ENCODE data around the gene TDP2. TPM values are rescaled to one million over a fixed set of nuclear protein-coding genes. Genes with fewer than 3 reads are reported as not detected.

The TDP2 gene
- total RNA-seq, 1 experiment from 2014 or later: 49.3 TPM

GRCh38 chr6:24613361-24614042, 53.2 kb downstream of the TDP2 start:
- Histone ChIP-seq H4K20me1 (ENCODE audit: insufficient read depth, low read depth, low read length) (no peaks in the 10 kb centered on the region), H3K4me3 (ENCODE audit: low read length) (no peak overlapping the region), H3K4me2 (ENCODE audit: low read depth, low read length, poor library complexity, severe bottlenecking) (no peak overlapping the region), H3K9ac (ENCODE audit: low read length) (no peak overlapping the region), H3K36me3 (ENCODE audit: insufficient read depth, low read length) (no peaks in the 10 kb centered on the region), H2AFZ (ENCODE audit: low read length) (no peak overlapping the region), H3K9me2 (replicated peaks; ENCODE audit: insufficient read depth, low read length) (no peaks in the 10 kb centered on the region), H3K27me3 (ENCODE audit: low read length) (no peaks in the 10 kb centered on the region), H3K79me2 (ENCODE audit: low read length) (no peaks in the 10 kb centered on the region), H3K27ac (ENCODE audit: low read length) (no peak overlapping the region), H3K9me3 (ENCODE audit: low read length) (no peaks in the 10 kb centered on the region), H3K4me1 (ENCODE audit: low read length) (no peaks in the 10 kb centered on the region)
- DNase-seq: no peak

DNA sequence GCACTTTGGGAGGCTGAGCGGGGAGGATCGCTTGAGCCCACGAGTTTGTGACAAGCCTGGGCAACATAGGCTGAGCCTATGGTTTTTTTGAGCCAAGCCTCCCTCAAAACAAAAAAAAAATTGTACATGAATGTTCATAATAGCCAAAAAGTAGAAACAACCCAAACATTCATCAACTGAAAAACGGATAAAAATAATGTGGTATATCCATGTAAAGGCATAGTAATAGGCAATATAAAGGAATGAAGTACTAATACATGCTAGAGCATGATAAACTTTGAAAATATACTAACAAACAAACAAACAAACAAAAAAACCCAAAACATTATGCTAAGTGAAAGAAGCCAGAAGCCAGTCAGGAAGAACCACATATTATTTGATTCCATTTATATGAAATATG, 56.0 kb downstream of the TDP2 start:
- Histone ChIP-seq H3K9ac (ENCODE audit: low read length) (no peak overlapping the region), H3K4me2 (ENCODE audit: low read depth, low read length, poor library complexity, severe bottlenecking) (no peak overlapping the region)
- DNase-seq: no peak

DNA sequence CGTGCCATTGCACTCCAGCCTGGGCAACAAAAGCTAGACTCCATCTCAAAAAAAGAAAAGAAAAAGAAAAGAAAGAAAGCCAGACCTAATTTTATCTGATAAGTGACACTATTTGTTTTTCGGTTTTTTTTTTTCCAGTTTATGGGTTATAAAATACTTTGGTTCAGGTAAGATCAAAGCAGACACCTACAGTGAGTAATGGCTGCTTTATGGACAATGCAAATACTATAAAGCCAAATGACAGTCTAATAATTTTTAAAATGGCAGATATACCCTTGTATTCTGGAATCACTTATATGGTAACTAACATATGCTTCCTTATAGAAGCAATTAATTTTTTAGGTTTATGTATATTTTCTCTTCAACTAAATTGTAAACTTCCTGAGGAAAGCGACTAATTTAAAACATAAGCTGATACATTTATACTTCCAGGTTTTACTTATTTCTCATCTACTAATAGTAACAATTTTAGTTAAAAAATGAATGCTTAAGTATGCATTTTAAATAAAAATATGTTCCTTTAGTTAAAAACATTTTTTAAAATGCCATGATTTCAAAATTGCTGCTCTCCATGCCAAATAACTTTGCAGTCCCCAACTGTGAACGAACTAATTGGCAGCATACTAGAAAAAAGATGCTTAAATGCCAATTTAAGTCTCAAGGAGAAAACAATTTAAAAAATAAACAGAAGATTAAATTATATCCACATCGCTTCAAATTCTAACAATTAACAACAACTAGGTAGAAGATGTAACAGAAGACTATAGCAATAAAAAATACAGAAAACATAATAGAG, 59.2 kb downstream of the TDP2 start:
- no peaks in the 10 kb centered on the region for H3K9me3 ChIP-seq (ENCODE audit: low read length)

More for the DNA sequence above, 56.0 kb downstream of the TDP2 start:
- Histone ChIP-seq H3K9me3 (ENCODE audit: low read length) (no peaks in the 10 kb centered on the region), H3K79me2 (ENCODE audit: low read length) (no peaks in the 10 kb centered on the region), H3K27me3 (ENCODE audit: low read length) (no peaks in the 10 kb centered on the region), H4K20me1 (ENCODE audit: insufficient read depth, low read depth, low read length) (no peaks in the 10 kb centered on the region), H3K4me3 (ENCODE audit: low read length) (no peak overlapping the region), H3K36me3 (ENCODE audit: insufficient read depth, low read length) (no peaks in the 10 kb centered on the region), H2AFZ (ENCODE audit: low read length) (no peak overlapping the region), H3K9me2 (replicated peaks; ENCODE audit: insufficient read depth, low read length) (no peaks in the 10 kb centered on the region), H3K27ac (ENCODE audit: low read length) (no peak overlapping the region), H3K4me1 (ENCODE audit: low read length) (no peaks in the 10 kb centered on the region)

GRCh38 chr6:24606200-24606930, 60.3 kb downstream of the TDP2 start:
- no peaks in the 10 kb centered on the region for H3K36me3 ChIP-seq (ENCODE audit: insufficient read depth, low read length)
- no peak overlapping the region for H3K4me2 ChIP-seq (ENCODE audit: low read depth, low read length, poor library complexity, severe bottlenecking)
- no peak overlapping the region for H2AFZ ChIP-seq (ENCODE audit: low read length)
- no peaks in the 10 kb centered on the region for H4K20me1 ChIP-seq (ENCODE audit: insufficient read depth, low read depth, low read length)
- H3K9me3 ChIP-seq (ENCODE audit: low read length): no peaks in the 10 kb centered on the region
- H3K9me2 ChIP-seq (replicated peaks; ENCODE audit: insufficient read depth, low read length): no peaks in the 10 kb centered on the region
- H3K79me2 ChIP-seq (ENCODE audit: low read length): no peaks in the 10 kb centered on the region
- DNase-seq: no peak
- no peak overlapping the region for H3K4me3 ChIP-seq (ENCODE audit: low read length)
- H3K4me1 ChIP-seq (ENCODE audit: low read length): no peaks in the 10 kb centered on the region
- H3K27ac ChIP-seq (ENCODE audit: low read length): no peak overlapping the region
- no peak overlapping the region for H3K9ac ChIP-seq (ENCODE audit: low read length)
- no peaks in the 10 kb centered on the region for H3K27me3 ChIP-seq (ENCODE audit: low read length)

More for the DNA sequence above, 59.2 kb downstream of the TDP2 start:
- Histone ChIP-seq H2AFZ (ENCODE audit: low read length) (no peak overlapping the region), H3K9ac (ENCODE audit: low read length) (no peak overlapping the region), H3K27me3 (ENCODE audit: low read length) (no peaks in the 10 kb centered on the region), H3K79me2 (ENCODE audit: low read length) (no peaks in the 10 kb centered on the region), H3K9me2 (replicated peaks; ENCODE audit: insufficient read depth, low read length) (no peaks in the 10 kb centered on the region), H3K4me3 (ENCODE audit: low read length) (no peak overlapping the region), H4K20me1 (ENCODE audit: insufficient read depth, low read depth, low read length) (no peaks in the 10 kb centered on the region), H3K4me1 (ENCODE audit: low read length) (no peaks in the 10 kb centered on the region), H3K36me3 (ENCODE audit: insufficient read depth, low read length) (no peaks in the 10 kb centered on the region), H3K4me2 (ENCODE audit: low read depth, low read length, poor library complexity, severe bottlenecking) (no peak overlapping the region), H3K27ac (ENCODE audit: low read length) (no peak overlapping the region)
- no peak for DNase-seq

DNA sequence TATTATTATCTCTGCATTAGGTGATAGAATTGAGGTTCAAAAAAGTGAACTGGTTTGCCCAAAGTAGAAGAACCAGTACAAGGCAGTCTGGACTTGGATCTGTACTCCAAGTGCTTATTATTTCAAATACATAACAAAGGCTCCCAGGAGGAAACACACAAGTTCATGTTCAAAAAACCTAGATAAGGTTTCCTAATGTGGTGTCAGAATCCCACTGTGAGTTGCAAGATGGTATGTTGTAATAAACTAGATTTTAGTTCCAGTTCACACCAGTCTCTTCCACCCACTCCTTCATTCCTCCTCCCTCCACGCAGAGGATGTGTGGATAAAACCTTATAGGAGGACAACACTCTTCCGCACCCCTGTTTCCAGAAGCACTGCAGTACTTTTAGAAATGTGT, 63.5 kb downstream of the TDP2 start:
- Histone ChIP-seq H3K4me2 (ENCODE audit: low read depth, low read length, poor library complexity, severe bottlenecking) (no peak overlapping the region), H4K20me1 (ENCODE audit: insufficient read depth, low read depth, low read length) (no peaks in the 10 kb centered on the region), H3K79me2 (ENCODE audit: low read length) (no peaks in the 10 kb centered on the region), H3K9ac (ENCODE audit: low read length) (no peak overlapping the region), H3K4me1 (ENCODE audit: low read length) (no peaks in the 10 kb centered on the region), H3K27ac (ENCODE audit: low read length) (no peak overlapping the region), H2AFZ (ENCODE audit: low read length) (no peak overlapping the region), H3K9me3 (ENCODE audit: low read length) (no peaks in the 10 kb centered on the region), H3K9me2 (replicated peaks; ENCODE audit: insufficient read depth, low read length) (no peaks in the 10 kb centered on the region), H3K27me3 (ENCODE audit: low read length) (no peaks in the 10 kb centered on the region), H3K36me3 (ENCODE audit: insufficient read depth, low read length) (no peaks in the 10 kb centered on the region), H3K4me3 (ENCODE audit: low read length) (no peak overlapping the region)
- DNase-seq: no peak

GRCh38 chr6:24600903-24601302, 65.8 kb downstream of the TDP2 start:
- H3K9me3 ChIP-seq (ENCODE audit: low read length): no peaks in the 10 kb centered on the region
- H3K27ac ChIP-seq (ENCODE audit: low read length): no peak overlapping the region
- H3K4me2 ChIP-seq (ENCODE audit: low read depth, low read length, poor library complexity, severe bottlenecking): no peak overlapping the region
- peak; percentile 78 for DNase-seq
- H3K27me3 ChIP-seq (ENCODE audit: low read length): no peaks in the 10 kb centered on the region
- no peaks in the 10 kb centered on the region for H4K20me1 ChIP-seq (ENCODE audit: insufficient read depth, low read depth, low read length)
- no peak overlapping the region for H3K9ac ChIP-seq (ENCODE audit: low read length)
- no peaks in the 10 kb centered on the region for H3K79me2 ChIP-seq (ENCODE audit: low read length)
- H2AFZ ChIP-seq (ENCODE audit: low read length): no peak overlapping the region
- no peaks in the 10 kb centered on the region for H3K9me2 ChIP-seq (replicated peaks; ENCODE audit: insufficient read depth, low read length)
- no peaks in the 10 kb centered on the region for H3K36me3 ChIP-seq (ENCODE audit: insufficient read depth, low read length)
- no peak overlapping the region for H3K4me3 ChIP-seq (ENCODE audit: low read length)
- H3K4me1 ChIP-seq (ENCODE audit: low read length): no peaks in the 10 kb centered on the region

Other genes starting within 250 kb of the TDP2 start
- gene GPLD1, start 177.3 kb downstream of the TDP2 start, total RNA-seq (2014; rRNA removed; shearing (Covaris generic); ENCODE audit: low replicate concordance): 8.5 and 9.0 TPM in 2 replicates
- gene ALDH5A1, start 171.9 kb downstream of the TDP2 start, total RNA-seq (2014; rRNA removed; shearing (Covaris generic); ENCODE audit: low replicate concordance): 33.1 and 33.9 TPM in 2 replicates
- gene KIAA0319, start 20.7 kb downstream of the TDP2 start, total RNA-seq (2014; rRNA removed; shearing (Covaris generic); ENCODE audit: low replicate concordance): 0.45 and 0.51 TPM in 2 replicates
- gene ACOT13, start 178 bp upstream of the TDP2 start, total RNA-seq (2014; rRNA removed; shearing (Covaris generic); ENCODE audit: low replicate concordance): 9.4 and 15.7 TPM in 2 replicates
- 49.7 and 123 TPM in 2 replicates for gene C6orf62, start 52.3 kb upstream of the TDP2 start, total RNA-seq (2014; rRNA removed; shearing (Covaris generic); ENCODE audit: low replicate concordance)
- gene GMNN, start 108.0 kb upstream of the TDP2 start, total RNA-seq (2014; rRNA removed; shearing (Covaris generic); ENCODE audit: low replicate concordance): 23.3 and 29.6 TPM in 2 replicates
- not detected in 2 replicates for gene ARMH2, start 132.0 kb upstream of the TDP2 start, total RNA-seq (2014; rRNA removed; shearing (Covaris generic); ENCODE audit: low replicate concordance)